HG02885 (cell line): ENCODE data around the gene RALGAPA2.
A peak's percentile ranks its signal among the peaks of the same experiment; 100 is the strongest.

Experiments used
- ATAC-seq: cut with Tn5 transposase; IDR thresholded peaks from one replicate; pipeline ENCODE4 v1.9.1; 2021; ENCODE audit warnings: mild to moderate bottlenecking; ENCODE audit not compliant: unreplicated experiment, poor library complexity

The RALGAPA2 gene

DNA sequence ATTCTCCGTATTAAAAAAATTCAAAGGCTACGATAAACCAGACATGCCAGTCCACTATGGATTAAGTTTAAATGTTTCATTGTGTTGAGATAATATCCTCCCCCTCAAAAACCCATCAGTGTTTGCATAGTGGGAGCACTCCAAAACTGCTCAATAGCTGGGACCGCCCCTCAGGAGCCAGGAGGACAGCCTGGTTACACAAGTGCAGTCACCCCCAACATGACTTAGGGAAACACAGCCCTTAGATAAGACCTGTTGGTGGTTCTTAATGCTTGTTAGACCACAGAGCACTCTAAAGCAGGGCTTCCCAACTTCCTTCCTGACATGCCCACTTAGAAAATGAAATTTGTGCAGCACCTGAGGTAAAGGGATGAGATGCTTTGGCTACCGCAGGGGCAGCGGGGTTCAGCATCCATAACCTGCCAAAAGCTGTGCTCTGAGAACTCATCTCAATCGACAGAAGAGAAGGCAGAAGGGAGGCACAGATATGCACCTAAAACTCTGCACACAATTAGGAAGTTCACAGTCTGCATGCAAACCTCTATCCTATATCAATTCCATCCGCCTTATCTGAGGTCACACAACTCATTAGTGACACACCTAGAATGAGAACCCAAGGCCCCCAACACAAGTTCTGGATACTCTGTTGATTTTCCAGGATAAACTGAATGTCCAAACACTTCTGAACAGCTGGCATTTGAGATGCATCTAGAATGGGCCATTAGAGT lies 74.3 kb downstream of the RALGAPA2 start:
- ATAC-seq = no peak

DNA sequence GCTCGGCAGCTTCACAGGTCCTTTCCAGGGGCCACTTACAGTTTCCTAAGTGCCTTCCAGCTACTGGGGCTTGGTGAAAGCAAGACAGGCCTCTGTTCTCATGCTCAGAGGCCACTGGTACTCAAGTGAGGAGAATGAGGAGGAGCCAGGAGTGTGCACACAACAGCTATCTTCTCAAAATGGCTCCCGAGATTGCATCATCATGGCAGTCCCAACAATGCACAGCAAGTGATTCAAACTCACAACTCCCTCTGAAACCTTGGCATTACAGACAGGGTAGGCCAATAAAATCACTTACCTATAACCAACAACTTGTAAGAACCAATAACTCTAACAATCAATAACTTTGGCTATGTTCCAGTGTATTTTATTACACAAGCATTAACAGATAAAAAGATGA lies 77.4 kb downstream of the RALGAPA2 start:
- ATAC-seq = no peak

- ATAC-seq = no peak
Measured at GRCh38 chr20:20632644-20633043, 79.8 kb downstream of the RALGAPA2 start.

DNA sequence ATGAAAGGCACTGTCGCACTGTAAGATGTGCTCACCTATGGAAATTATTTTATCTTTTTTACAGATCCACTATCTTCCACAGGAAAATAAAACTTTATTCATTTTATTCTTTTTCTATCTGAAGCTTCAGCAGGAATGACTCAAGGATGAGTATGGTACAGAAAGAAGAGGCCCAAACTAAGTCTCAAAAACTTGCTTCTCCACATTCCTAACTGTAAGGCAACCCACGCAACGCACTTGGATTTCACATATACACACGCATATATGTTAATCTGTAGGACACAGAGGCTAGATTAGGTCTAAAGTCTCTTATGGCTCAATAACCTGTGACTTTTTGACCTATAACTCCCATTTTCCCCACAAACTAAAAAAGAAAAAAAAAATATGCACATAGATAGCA lies 81.9 kb downstream of the RALGAPA2 start:
- no peak for ATAC-seq

- ATAC-seq = no peak
Measured at GRCh38 chr20:20629556-20630188, 82.8 kb downstream of the RALGAPA2 start.

DNA sequence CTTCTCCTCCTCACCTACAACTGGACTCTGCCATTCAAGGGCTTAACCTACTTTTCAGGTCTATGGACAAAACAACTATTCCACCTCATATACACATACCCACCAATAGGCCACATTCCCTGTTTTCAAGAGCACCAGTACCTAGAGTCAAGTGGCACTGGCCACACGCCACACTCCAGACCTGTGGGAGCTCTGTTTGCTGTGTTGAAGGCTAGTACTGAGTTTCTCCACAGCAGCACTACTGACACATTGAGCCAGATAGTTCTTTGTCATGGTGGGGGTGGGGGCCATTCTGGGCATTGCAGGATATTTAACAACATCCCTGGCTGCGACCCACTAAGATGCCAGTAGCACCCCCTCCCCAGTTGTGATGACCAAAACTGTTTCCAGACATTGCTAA lies 84.1 kb downstream of the RALGAPA2 start:
- no peak for ATAC-seq

GRCh38 chr20:20627471-20627870 lies 85.0 kb downstream of the RALGAPA2 start:
- ATAC-seq = no peak

- ATAC-seq = no peak
Measured at GRCh38 chr20:20624914-20625313, 87.5 kb downstream of the RALGAPA2 start.

- ATAC-seq = no peak
Measured at GRCh38 chr20:20621195-20621594, 91.2 kb downstream of the RALGAPA2 start.

DNA sequence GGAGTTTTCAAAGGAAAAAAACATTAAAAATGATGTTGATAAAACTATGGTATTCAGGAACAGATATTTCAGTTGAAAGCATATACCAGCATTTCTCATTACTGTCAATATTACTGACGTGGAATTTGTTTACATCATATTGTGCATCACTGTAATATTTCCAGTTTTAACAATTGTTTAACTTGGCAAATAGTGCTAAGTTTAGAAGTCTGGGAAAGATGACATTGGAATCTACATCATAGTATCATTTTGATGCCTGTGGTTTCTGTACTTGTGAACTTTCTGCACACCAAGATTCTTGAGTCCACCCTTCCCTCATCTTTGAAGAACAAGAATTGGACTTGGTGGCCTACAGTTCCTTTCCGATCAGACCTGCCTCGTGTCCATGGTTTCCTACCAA lies 98.1 kb downstream of the RALGAPA2 start:
- ATAC-seq = no peak

GRCh38 chr20:20612251-20612650 lies 100.2 kb downstream of the RALGAPA2 start:
- no peak for ATAC-seq

DNA sequence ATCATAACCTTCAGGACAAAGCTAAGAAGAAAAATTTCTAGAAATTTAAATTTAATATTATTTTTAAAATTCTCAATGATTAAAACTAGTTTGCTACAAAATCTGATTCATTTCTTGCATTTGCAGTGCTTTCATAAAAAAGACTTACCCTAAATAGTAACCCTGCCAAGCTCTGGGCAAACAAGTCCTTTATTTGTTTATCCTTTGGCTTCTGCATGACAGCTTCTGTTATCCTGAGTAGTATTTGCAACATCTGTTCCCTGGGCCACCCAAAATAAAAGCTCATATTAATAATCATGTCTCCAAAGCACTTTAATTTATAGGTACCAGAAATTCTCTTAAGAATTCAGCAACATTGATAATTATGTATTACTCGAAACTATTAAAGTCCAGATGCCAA lies 101.3 kb downstream of the RALGAPA2 start:
- no peak for ATAC-seq

DNA sequence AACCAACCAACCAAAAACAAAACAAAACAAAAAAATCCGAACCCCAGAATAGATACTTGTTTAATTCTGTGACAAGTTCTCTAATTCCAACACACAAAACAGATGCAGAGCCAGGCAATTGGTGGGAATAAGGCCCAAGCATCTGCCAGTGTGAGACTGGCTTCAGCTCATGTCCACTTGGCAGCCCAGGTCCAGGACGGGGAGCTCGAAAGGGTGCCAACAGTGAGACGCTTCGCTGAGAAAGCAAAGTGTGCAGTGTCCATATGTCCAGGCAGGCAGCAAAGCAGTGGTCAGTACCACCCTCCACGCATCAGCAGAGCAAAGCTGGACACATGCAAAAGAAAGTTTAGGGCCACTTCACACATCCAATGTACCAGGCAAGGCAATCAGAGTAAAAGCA lies 102.9 kb downstream of the RALGAPA2 start:
- ATAC-seq = no peak

- no peak for ATAC-seq
Measured at GRCh38 chr20:20608641-20609040, 103.8 kb downstream of the RALGAPA2 start.

DNA sequence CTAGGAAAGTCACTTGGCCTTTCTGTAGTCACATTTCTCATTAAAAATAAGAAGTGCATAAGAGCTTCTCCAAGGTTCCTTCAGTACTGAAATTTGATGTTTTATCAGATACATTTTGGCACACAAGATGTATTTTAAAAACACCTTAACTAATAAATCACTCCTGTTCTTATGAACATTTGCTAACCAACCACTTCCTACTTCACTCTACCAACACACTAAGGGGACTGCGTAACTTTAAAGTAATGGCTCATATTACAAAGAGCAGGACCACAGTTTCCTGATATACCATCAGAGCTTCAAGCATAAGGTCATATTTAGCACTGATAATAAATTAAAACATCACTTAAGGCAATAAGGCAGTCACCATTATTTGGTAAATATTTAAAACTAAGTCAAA lies 104.4 kb downstream of the RALGAPA2 start:
- no peak for ATAC-seq

- ATAC-seq = no peak
Measured at GRCh38 chr20:20606881-20607280, 105.6 kb downstream of the RALGAPA2 start.

DNA sequence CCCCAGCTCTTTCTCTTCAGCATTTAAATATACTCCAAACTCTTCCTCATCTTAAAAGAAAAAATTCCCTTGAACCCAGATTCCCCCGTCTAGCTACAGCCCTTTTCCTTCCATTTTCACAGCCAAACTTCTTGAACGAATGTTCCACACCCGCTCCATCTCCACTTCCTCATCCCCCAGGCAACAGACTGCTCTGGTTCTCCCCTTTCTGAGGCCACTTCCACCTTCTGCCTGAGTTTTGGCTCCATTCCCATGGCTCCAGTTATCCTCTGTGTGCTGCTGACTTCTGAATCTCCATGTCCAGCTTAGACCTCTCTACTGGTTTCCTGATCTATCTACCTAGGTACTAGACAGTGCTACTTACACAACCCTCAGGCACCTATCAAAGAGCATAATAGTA lies 106.4 kb downstream of the RALGAPA2 start:
- no peak for ATAC-seq

GRCh38 chr20:20604907-20605306 lies 107.5 kb downstream of the RALGAPA2 start:
- ATAC-seq = no peak

DNA sequence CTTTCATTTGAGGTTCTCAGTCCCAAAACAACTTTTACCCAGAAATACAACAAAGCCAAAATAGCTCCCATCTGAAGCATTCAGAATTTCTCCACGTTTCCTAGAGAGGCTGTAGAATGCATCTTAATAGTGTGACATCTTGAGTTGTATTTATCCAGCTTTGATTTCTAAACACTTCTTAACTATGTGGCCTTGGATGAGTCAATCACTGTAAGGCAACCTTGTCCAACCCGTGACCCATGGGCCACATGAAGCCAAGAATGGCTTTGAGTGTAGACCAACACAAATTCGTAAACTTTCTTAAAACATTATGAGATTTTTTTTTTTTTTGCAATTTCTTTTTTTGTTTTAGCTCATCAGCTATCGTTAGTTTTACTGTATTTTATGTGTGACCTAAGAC lies 108.1 kb downstream of the RALGAPA2 start:
- no peak for ATAC-seq

DNA sequence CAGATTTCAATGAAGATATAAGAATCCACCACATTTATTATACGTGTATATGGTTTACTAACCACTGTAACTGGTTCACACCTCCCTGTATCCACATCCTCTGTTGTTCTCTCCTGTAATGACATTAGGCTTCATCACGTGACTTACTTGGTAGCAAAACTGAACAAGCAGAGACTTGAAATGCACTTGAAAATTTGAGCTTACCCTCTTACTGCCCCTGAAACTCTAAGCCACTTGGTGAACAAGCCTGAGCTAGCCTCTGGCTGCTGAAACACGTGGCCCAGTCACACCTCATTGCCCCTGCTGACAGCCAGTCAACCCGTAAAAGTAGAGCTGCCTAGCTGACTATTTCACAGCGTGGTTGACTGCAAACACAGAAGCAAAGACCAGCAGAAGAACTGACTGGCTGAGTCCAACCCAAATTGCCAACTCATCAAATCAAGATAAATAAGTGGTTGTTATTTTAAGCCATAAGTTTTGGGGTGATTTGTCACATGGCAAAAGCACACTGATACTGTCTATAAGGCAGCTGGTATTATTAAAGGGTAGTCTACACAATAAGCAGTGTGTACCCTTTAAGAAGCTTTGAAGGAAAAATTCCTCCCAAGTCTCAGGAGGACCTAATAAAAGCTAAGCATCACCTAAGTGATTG lies 109.0 kb downstream of the RALGAPA2 start:
- peak; percentile 99 for ATAC-seq

DNA sequence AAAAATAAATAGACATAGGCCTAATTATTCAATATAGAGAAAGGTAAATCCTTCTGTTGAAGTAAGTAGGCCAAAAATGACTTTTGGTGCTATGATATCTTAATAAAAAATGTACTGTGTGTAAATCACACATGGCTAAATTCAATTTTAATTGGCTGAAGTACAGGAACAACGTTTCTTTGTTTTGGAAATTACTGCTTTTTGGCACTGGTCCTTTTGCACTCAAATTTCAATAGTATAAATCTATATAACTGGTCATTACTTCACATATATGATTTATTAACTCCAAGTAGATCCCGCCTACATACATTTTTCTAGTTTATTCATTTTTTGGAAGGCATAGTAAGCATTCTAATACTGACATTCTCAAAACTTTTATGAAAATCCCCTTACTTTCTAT lies 114.5 kb downstream of the RALGAPA2 start:
- ATAC-seq = no peak

DNA sequence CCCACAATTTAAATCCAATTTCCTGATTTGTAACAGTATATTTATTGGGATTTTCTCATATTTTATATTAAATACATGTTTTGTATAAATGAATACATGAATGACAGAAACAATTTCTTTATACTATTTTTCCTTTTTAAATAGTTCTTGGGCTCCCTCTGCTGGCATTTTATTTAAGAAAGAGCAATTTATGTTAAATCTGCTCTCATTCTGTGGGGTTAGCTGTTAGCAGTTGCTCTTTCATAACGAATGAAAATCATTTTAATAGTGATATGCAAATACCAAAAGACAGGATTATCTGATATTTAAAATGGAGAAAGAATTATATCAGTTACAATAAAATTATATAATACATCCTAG lies 118.3 kb downstream of the RALGAPA2 start:
- no peak for ATAC-seq
